Activated CD8-positive, alpha-beta memory T cell treated with anti-CD3 and anti-CD28 coated beads for 1 hour (primary cell): Measurements from ENCODE around the gene NTPCR.
"Not testable (repeated sequence)": the region's sequence is repeated elsewhere in the genome, so short reads cannot be mapped to it uniquely, and the experiment has no call there.

Experiments used
- DNase-seq, 2 donors: peaks; one replicate each; pipeline ENCODE4 v3.0.0-alpha.2; 2020; ENCODE audit warnings: low read depth in 1 of 2; ENCODE audit errors: extremely low read depth in 1 of 2

The NTPCR gene

DNA sequence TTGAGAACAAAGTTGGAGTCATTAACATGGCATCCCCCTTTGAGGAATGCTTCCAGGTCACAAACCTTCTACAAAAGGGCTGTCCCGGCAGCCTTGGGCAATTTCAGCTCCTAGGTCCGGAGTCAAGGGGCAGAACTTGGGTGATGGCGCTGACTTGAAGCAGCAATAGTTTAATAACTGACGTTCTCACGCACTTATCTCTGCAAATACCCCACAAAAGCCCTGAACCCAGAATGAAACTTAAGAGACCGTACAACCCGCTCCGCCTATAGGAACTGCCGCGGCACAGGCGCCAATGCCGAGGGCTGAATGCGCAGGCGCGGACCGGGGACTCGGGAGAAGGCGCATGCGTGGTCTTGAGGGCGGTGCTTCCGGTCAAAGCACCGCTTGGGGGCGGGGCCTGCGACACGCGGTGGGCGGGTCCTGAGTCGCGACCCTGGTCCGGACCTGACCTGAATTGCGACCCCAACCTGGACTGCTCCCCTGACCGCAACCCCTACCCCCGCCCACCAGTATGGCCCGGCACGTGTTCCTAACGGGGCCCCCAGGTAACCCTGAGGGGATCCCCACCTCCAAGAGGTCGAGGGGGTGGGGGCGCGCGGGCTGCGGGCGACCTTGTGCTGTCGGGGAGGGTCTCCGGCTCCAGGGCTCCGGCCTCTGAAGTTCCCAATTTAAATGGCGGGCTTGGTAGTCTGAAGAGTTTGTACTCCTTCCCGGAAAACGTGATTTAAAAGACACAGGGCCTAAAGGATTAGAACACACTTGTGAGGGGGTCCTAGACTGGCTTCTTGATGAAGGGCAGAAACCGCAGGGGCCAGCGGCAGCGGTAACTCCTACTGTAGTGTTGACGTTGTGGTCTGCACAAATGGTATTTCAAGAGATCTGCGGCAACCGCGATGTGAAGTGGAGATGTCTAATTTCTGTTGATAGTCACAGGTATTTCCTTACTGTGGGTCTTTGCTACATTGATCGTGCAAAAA lies at the start of gene NTPCR:
Gene NTPCR, plus strand, starts transcription at position 415 of the 980 bp plus-strand sequence. Its CDS starts 100 bp downstream, at position 515.
- peak; percentile 83 to 97 for DNase-seq

- no peak for DNase-seq
These were observed 49.6 kb upstream of the NTPCR start for GRCh38 chr1:232900818-232901217.

- no peak for DNase-seq
These were observed 49.2 kb upstream of the NTPCR start for GRCh38 chr1:232901255-232901654.

DNA sequence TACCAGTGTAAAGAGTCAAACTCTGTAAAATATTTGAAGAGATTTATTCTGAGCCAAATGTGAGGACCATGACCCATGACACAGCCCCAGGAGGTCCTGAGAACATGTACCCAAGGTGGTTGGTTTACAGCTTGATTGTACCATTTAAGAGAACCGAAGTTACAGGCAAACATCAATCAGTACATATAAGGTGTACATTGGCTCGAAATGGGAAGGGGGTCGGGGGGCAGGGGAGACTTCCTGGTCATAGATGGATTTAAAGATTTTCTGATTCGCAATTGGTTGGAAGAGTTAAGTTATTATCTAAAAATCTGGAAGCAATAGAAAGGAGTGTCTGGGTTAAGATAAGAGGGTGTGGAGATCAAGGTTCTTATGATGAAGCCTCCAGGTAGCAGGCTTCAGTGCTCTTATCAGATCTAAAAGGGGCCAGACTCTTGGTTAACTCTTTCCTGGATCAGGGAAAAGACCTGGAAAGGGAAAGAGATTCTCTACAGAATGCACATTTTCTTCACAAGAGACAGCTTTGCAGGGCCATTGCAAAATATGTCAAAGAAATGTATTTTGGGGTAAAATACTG lies 47.5 kb upstream of the NTPCR start:
- DNase-seq = no peak

DNA sequence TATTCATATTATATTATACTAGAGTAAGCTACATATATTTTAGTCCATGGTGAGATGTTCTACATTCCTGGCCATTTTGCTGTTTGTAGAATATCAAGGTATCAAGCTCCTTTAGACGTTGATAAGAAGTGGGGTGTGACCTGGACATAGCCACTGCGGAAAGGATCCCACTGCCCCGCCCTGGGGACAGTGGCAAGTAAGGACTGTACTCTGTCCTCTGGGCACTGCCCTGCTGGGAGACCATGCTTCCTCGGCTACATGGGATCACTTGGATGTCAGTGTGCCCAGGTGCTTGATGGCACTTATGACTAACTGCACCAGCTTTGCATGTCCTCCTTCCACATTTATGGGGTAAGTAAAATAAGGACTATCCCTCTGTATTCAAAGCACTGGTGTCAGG lies 46.3 kb upstream of the NTPCR start:
- DNase-seq = no peak

- no peak for DNase-seq
These were observed 45.8 kb upstream of the NTPCR start for GRCh38 chr1:232904566-232904965.

DNA sequence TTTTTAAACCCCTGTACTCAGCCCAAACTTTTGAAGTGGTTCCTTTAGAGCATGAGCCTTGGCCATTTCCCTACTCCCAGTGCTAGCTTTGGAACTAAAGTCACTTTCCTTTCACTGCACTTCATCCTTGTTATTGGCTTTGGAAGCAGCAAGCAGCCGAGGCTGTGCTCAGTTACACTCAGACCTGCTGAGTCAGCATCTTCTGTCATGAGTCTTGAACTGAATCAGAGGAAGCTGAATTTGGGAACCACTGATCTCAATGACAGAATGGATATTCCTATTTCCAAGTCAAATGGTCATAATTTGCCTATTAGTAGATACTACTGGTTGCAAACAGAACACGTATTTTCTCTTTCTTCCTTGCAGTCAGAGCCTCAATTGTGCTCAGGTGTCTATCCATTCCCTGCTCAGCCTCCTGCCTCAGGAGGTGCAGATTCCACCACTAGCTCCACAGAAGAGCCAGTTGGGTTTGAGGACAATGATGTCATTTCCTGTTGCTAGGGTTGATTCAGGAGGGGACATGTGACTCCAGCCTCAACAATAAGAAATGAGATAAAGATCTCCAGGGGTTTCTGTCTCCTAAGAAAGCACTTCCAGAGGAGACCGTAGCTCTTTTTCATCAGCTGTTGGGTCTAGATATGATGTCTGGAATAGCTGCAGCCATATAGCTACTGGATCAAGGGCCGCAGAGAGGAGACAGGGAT lies 44.9 kb upstream of the NTPCR start:
- DNase-seq = no peak

- no peak for DNase-seq
These were observed 44.0 kb upstream of the NTPCR start for GRCh38 chr1:232906441-232906840.

DNA sequence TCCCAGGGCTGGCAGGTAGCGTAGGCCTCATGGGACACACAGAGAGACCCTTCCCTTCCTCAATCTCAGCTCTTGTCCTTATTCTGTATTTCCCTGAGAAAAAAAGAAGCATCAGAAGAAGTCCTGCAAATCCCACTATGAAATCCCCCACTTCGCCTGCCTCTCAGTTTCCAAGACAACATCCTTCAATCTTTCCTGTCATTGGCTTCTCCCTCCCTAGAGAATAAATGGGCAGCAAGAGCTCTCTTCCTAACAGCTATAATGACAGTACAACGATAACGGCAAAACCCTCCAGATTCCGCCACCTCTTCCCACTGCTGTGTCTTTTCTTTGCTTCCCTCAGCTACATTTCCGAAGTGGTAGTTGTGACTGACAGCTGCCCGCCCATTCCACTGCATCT lies 41.6 kb upstream of the NTPCR start:
- no peak for DNase-seq

- no peak for DNase-seq
These were observed 40.7 kb upstream of the NTPCR start for GRCh38 chr1:232909752-232910151.

DNA sequence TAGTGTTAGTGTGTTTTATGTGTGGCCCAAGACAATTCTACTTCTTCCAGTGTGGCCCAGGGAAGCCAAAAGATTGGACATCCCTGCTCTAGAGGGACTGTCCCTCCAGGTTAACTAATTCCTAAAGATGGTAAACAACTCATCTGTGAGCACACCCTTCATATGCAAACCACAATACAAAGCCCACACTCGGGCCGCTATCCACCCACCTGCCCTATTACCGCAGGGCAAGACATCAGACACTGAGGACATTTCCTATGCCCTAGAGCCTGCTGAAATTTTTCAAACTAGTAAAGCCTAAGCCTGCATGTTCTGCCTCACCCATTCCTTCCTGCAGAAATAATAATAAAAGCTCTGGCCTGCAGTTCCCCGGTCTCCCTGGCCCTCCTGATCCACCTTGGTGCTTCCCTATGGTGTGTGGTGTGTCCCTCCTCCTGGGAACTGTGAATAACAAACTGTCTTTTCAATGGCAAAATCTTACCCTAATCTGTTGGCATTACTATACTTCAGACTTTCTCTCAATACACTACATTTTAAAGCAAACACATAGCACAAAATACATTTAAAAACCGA lies 39.3 kb upstream of the NTPCR start:
- no peak for DNase-seq

DNA sequence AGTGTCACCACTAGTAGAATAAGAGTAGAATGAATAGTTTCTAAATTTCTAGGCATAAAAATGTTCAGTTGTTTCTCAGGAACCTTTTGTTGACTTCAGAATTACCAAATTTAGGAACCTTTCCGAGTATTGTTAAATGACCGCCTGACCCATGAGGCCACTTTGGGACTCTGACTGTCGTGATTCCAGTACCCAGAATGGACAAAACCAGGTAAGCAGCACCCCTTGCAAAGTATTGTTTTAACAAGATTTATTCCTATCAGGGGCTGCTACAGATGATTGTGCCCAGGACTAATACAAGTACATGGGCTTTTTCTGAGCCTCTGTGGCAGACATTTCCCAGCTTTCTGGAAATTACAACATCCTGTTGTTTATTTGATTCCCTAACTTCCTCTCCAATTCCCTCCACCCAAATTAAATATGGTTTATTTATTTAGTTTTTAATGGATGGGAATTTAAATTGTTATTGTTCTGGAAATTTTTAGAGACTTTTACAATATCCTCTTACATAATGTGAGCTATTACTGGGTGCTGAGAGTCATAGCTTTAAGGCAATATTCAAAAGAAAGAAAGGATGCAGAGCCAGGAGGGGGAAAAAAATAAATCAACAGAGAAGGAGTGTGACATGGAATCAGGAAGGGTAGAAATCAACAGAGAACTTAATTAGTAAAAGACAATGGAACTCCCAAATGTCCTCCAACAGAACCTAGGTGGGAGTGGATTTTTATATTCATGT lies 37.4 kb upstream of the NTPCR start:
- DNase-seq = no peak

GRCh38 chr1:232914271-232914670 lies 36.1 kb upstream of the NTPCR start:
- DNase-seq = not testable (repeated sequence)

- DNase-seq = no peak
These were observed 35.2 kb upstream of the NTPCR start for GRCh38 chr1:232915212-232915611.

GRCh38 chr1:232917053-232917452 lies 33.4 kb upstream of the NTPCR start:
- no peak for DNase-seq

DNA sequence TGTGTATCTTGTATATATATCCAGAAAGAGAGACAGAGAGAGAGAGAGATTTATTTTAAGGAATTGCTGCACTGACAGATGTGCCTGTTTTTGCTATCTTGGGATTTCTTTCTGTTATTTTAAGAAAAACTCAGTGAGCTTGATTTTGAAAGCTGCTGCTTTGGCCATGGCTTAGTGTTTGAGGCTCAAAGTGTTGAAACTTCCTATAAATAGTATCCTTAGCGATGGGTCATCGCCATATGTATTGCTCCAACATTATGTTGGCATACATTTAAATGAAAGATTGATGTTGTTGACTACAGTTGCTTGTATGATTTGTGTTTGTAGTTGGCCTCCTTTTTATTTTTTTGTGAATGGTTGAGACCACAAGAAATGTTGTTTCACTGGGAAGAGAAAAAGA lies 29.0 kb upstream of the NTPCR start:
- DNase-seq = no peak

- DNase-seq = no peak
These were observed 27.9 kb upstream of the NTPCR start for GRCh38 chr1:232922485-232922884.

DNA sequence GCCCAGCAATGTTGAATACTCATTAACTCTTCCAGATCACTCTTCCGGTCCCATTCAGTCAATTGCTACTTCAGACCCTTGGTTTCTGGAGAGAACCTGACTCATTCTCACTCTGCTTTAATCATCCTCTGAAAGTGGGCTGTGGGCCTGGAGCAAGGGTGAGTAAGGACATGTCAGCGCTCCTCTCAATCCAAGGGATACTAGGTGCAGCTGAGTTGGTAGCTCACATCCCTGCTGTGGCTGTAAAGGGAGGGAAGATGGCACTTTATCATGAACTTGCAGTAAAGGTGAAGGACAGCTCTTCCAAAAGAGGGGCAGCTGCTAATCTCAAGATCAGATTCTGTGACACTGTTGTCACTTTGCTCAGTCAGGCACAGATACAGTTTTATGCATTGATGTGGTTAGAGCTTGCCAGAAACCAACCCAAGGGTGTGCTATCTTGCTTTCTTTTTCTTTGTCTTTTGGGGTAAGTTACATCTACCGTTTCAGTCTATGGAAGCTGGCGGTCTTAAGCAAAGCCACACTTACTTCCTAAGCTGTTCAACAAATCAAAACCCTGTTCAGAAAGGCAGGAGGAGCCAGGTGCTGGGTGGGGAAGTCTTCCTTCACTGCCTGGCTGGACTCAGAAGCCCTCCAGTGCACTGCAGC lies 26.5 kb upstream of the NTPCR start:
- DNase-seq = no peak

DNA sequence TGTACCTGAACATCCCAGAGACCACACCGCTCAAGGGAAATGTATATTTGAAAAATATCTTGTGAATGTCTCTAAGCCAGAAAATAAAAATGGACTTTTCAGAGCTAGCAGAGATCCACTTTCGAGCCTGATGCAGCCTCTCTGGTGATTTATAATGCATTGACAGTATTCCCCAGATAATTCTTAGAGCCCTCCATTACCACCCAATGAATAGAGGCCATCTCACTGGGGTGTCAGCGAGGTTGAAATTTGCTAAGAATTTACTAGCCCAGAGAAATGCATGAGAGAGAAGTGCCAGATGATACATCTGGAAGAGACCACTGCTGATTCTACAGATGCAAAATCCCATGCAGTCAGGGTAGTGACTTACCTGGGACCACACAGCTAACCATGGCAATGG lies 25.5 kb upstream of the NTPCR start:
- no peak for DNase-seq
